ENCODE results near the gene ARSG. TPM values are rescaled to one million over a fixed set of nuclear protein-coding genes. Genes with fewer than 3 reads are reported as not detected.

The ARSG gene
- total RNA-seq, 1 donor from 2014 or later, result 4.3 TPM

GRCh38 chr17:68425979-68426378, 134.7 kb downstream of the ARSG start:
- no peak for DNase-seq (ENCODE audit: low spot score)

GRCh38 chr17:68427575-68427974, 136.3 kb downstream of the ARSG start:
- no peak for DNase-seq (ENCODE audit: low spot score)

GRCh38 chr17:68428498-68429172, 137.3 kb downstream of the ARSG start:
- no peak for DNase-seq (ENCODE audit: low spot score)

GRCh38 chr17:68429881-68430280, 138.6 kb downstream of the ARSG start:
- no peak for DNase-seq (ENCODE audit: low spot score)

GRCh38 chr17:68431045-68431608, 139.8 kb downstream of the ARSG start:
- no peak for DNase-seq (ENCODE audit: low spot score)

- DNase-seq (ENCODE audit: low spot score), result no peak
Measured at GRCh38 chr17:68431661-68432071, 140.4 kb downstream of the ARSG start.

GRCh38 chr17:68432086-68432864, 141.0 kb downstream of the ARSG start:
- DNase-seq (ENCODE audit: low spot score), result no peak

- DNase-seq (ENCODE audit: low spot score), result no peak
Measured at GRCh38 chr17:68433211-68433610, 141.9 kb downstream of the ARSG start.

GRCh38 chr17:68433911-68434508, 142.7 kb downstream of the ARSG start:
- DNase-seq (ENCODE audit: low spot score), result no peak

- DNase-seq (ENCODE audit: low spot score), result no peak
Measured at GRCh38 chr17:68435361-68435760, 144.1 kb downstream of the ARSG start.

- DNase-seq (ENCODE audit: low spot score), result peak; percentile 80
Measured at GRCh38 chr17:68435876-68436842, 144.9 kb downstream of the ARSG start.

GRCh38 chr17:68437979-68438822, 146.9 kb downstream of the ARSG start:
- no peak for DNase-seq (ENCODE audit: low spot score)

- DNase-seq (ENCODE audit: low spot score), result no peak
Measured at GRCh38 chr17:68439656-68440290, 148.5 kb downstream of the ARSG start.

- DNase-seq (ENCODE audit: low spot score), result no peak
Measured at GRCh38 chr17:68440526-68440925, 149.2 kb downstream of the ARSG start.

- DNase-seq (ENCODE audit: low spot score), result peak; percentile 57
Measured at GRCh38 chr17:68441070-68441770, 149.9 kb downstream of the ARSG start.

- DNase-seq (ENCODE audit: low spot score), result no peak
Measured at GRCh38 chr17:68443972-68444464, 152.7 kb downstream of the ARSG start.

- no peak for DNase-seq (ENCODE audit: low spot score)
Measured at GRCh38 chr17:68445671-68446070, 154.4 kb downstream of the ARSG start.

- no peak for DNase-seq (ENCODE audit: low spot score)
Measured at GRCh38 chr17:68446626-68447041, 155.3 kb downstream of the ARSG start.

All from mesenteric fat pad (tissue), 1 donor.